HG03139 (cell line): ENCODE data around the gene YEATS2.

Experiments used
- ATAC-seq: cut with Tn5 transposase; IDR thresholded peaks from one replicate; pipeline ENCODE4 v1.9.1; 2021; ENCODE audit not compliant: unreplicated experiment

Gene YEATS2

GRCh38 chr3:183810643-183811594, 113.3 kb downstream of the YEATS2 start:
- no peak for ATAC-seq

- no peak for ATAC-seq
Observed at GRCh38 chr3:183811638-183812037, 114.0 kb downstream of the YEATS2 start.

GRCh38 chr3:183812761-183813445, 115.3 kb downstream of the YEATS2 start:
- ATAC-seq, result no peak

GRCh38 chr3:183814240-183814639, 116.6 kb downstream of the YEATS2 start:
- no peak for ATAC-seq

GRCh38 chr3:183815563-183815940, 118.0 kb downstream of the YEATS2 start:
- no peak for ATAC-seq

GRCh38 chr3:183815951-183816475, 118.4 kb downstream of the YEATS2 start:
- no peak for ATAC-seq

GRCh38 chr3:183816681-183817510, 119.3 kb downstream of the YEATS2 start:
- no peak for ATAC-seq

- no peak for ATAC-seq
Observed at GRCh38 chr3:183817639-183818038, 120.0 kb downstream of the YEATS2 start.

GRCh38 chr3:183818041-183818620, 120.5 kb downstream of the YEATS2 start:
- no peak for ATAC-seq

GRCh38 chr3:183818706-183819624, 121.4 kb downstream of the YEATS2 start:
- no peak for ATAC-seq

GRCh38 chr3:183819831-183820230, 122.2 kb downstream of the YEATS2 start:
- no peak for ATAC-seq

GRCh38 chr3:183822631-183823030, 125.0 kb downstream of the YEATS2 start:
- ATAC-seq, result no peak

GRCh38 chr3:183823963-183824362, 126.4 kb downstream of the YEATS2 start:
- no peak for ATAC-seq

- ATAC-seq, result peak; percentile 25
Observed at GRCh38 chr3:183824761-183825455, 127.3 kb downstream of the YEATS2 start.

GRCh38 chr3:183825456-183826161, 128.0 kb downstream of the YEATS2 start, which contains the start of gene MAP6D1:
Gene MAP6D1, minus strand, starts transcription at chr3:183825577. Its CDS starts 30 bp downstream, at chr3:183825547.
- peak; percentile 54 for ATAC-seq

GRCh38 chr3:183826448-183827250, 129.1 kb downstream of the YEATS2 start:
- ATAC-seq, result no peak

GRCh38 chr3:183827809-183828537, 130.4 kb downstream of the YEATS2 start:
- no peak for ATAC-seq
